Fibroblast of skin of left quadriceps (primary cell): ENCODE data around the gene MAPKAP1.

Experiments
- DNase-seq, 2 experiments: peaks; one replicate each; pipeline ENCODE4 v3.0.0-alpha.2; 2013; ENCODE audit warnings: low read depth in 2 of 2

The MAPKAP1 gene

GRCh38 chr9:125513668-125514413, 193.2 kb downstream of the MAPKAP1 start:
- DNase-seq: no peak

- DNase-seq: no peak
These were observed 193.7 kb downstream of the MAPKAP1 start for GRCh38 chr9:125513303-125513667.

- DNase-seq: no peak
These were observed 195.0 kb downstream of the MAPKAP1 start for GRCh38 chr9:125511789-125512660.

GRCh38 chr9:125510980-125511379, 196.0 kb downstream of the MAPKAP1 start:
- DNase-seq: no peak

- DNase-seq: peak; percentile 78 to 82
These were observed 197.5 kb downstream of the MAPKAP1 start for GRCh38 chr9:125509476-125509875.

- DNase-seq: no peak
These were observed 198.8 kb downstream of the MAPKAP1 start for GRCh38 chr9:125508249-125508648.

- DNase-seq: no peak
These were observed 199.8 kb downstream of the MAPKAP1 start for GRCh38 chr9:125507226-125507625.

- DNase-seq: no peak
These were observed 201.0 kb downstream of the MAPKAP1 start for GRCh38 chr9:125505988-125506438.

- DNase-seq: no peak
These were observed 202.4 kb downstream of the MAPKAP1 start for GRCh38 chr9:125504616-125505015.

- no peak for DNase-seq
These were observed 209.1 kb downstream of the MAPKAP1 start for GRCh38 chr9:125497906-125498305.

- DNase-seq: no peak
These were observed 209.5 kb downstream of the MAPKAP1 start for GRCh38 chr9:125497478-125497877.

GRCh38 chr9:125496313-125496834, 210.6 kb downstream of the MAPKAP1 start:
- DNase-seq: no peak

GRCh38 chr9:125495172-125496119, 211.6 kb downstream of the MAPKAP1 start:
- DNase-seq: no peak

- no peak for DNase-seq
These were observed 212.4 kb downstream of the MAPKAP1 start for GRCh38 chr9:125494653-125494915.

GRCh38 chr9:125493881-125494652, 212.9 kb downstream of the MAPKAP1 start:
- no peak for DNase-seq

GRCh38 chr9:125493384-125493783, 213.6 kb downstream of the MAPKAP1 start:
- DNase-seq: no peak

- DNase-seq: no peak
These were observed 214.3 kb downstream of the MAPKAP1 start for GRCh38 chr9:125492719-125493118.

GRCh38 chr9:125487842-125488241, 219.2 kb downstream of the MAPKAP1 start:
- DNase-seq: no peak

- DNase-seq: no peak
These were observed 220.4 kb downstream of the MAPKAP1 start for GRCh38 chr9:125486576-125486975.

- DNase-seq: no peak
These were observed 220.9 kb downstream of the MAPKAP1 start for GRCh38 chr9:125486152-125486508.
